HG03520 (cell line): ENCODE results near the gene SPATC1L.

Experiments
- ATAC-seq: cut with Tn5 transposase; IDR thresholded peaks from one replicate; pipeline ENCODE4 v1.9.1; 2021; ENCODE audit warnings: mild to moderate bottlenecking, moderate library complexity; ENCODE audit not compliant: unreplicated experiment

Gene SPATC1L

DNA sequence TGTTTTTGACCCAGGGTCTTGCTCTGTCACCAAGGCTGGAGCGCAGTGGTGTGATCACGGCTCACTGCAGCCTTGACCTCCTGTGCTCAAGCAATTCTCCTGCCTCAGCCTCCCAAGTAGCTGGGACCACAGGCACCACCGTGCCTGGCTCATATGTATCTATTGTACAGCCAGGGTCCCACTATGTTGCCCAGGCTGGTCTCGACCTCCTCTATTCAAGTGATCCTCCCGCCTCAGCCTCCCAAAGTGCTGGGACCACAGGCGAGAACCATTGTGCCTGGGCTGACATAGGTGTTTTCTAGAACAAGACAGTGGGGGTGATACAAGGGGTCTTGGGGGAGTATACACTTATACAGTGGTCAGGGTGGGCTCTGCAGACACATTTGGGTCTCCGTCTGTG, 46.4 kb downstream of the SPATC1L start:
- ATAC-seq = no peak

DNA sequence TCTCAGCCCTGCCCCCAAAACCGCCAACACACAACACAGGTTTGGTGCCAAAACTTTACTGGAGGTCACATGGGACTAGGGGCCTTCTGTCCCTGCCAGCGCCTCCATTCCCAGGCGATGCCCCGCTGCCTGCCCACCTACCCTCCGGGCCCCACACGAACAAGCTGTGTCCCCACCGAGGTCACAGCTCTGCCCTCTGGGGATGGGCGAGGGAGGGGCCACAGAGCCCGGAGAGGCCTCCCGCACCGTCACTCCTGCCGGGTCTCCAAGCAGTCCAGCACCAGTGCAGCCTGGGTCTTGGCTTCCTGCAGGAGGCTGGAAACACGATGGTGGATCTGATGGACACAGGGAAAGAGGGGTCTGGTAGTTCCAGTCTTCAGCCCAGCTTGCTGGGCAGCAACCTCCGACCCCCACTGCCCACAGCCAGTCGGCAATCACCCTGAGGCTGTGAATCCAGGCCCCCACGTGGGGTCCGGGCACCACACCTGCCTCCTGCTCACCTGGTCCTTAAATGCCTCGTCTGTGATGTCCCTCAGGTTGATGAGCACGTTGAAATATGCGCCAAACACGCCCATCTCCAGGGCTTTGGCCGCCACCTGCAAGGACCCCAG, 47.4 kb downstream of the SPATC1L start:
- ATAC-seq = no peak

DNA sequence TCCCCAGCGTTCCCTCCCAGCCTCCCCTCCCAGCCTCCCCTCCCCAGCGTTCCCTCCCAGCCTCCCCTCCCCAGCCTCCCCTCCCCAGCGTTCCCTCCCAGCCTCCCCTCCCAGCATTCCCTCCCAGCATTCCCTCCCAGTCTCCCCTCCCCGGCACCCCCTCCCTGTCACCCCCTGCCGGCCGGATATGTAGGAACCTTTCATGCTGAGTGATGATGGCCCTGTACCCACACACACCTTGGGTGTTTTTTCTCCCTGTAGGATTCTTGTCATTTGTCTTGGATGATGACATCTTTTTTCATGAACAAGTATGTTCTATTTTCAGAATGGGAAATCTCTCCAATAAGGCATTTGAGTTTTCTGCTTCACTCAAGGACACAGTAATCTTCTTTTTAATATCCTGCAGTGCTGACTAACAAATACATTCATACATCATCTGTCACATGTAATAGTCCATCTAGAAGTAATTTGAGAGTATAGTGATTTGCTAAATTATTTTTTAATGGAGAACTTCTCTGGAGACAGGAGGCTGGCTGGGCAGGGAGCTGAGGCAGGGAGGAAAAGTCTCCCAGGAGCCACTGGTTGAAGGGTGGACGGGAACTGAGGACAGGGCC, 48.4 kb downstream of the SPATC1L start:
- no peak for ATAC-seq

DNA sequence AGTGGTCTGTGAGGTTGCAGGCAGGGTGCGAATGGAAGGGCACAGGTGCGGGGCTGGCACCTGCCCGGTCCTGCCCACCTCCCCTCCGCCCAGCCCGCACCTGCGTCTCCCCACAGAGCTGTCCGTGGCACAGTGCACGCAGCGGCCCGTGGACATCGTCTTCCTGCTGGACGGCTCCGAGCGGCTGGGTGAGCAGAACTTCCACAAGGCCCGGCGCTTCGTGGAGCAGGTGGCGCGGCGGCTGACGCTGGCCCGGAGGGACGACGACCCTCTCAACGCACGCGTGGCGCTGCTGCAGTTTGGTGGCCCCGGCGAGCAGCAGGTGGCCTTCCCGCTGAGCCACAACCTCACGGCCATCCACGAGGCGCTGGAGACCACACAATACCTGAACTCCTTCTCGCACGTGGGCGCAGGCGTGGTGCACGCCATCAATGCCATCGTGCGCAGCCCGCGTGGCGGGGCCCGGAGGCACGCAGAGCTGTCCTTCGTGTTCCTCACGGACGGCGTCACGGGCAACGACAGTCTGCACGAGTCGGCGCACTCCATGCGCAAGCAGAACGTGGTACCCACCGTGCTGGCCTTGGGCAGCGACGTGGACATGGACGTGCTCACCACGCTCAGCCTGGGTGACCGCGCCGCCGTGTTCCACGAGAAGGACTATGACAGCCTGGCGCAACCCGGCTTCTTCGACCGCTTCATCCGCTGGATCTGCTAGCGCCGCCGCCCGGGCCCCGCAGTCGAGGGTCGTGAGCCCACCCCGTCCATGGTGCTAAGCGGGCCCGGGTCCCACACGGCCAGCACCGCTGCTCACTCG, 52.2 kb downstream of the SPATC1L start:
- no peak for ATAC-seq

DNA sequence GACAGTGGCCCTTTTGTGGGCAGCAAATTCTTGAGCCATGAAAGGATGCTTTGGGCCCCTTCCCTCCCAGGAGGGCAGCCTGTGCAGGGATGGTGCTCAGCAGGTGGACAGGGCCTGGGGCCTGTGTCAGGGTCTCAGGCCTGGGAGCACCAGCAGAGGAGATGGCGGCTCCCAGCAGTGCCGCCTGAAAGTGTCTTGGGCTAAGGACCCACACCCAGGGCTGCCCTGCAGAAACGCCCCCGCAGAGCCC, 52.7 kb downstream of the SPATC1L start:
- no peak for ATAC-seq

DNA sequence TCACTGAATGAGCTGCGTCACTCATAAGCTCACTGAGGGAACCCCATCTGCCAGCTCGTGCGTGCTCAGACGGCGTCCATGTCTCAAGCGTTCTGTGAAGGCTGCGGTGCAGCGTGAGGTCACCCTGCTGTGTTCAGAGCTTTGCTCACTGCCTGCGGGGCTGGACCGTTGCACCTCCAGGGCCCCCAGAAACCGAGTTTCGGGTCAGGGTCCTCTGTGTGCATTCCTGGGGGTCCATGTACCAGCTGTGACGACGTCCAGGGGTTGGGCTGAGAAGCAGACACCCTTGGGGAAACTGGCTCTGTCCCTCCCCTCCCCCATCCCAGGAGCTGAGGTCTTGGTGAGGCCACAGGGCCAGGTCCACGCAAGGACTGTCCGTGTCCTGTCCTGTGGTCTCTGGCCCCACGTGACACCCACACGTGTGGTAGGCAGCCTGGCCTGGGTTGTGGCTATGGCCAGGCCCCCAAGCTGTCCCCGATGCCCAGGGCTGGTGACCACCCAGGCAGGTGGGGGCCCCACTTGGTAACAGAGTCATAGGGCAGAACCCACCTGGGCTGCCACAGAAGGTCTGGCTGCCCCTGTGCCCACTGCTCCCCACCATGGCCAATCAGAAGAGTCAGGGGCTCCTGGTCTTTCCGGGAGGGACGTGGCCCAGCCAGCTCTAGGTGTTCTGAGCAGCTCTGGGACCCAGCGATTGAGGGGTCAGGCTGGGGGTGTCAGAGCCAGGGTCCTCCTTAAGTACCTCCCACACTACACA, 53.2 kb downstream of the SPATC1L start:
- no peak for ATAC-seq

DNA sequence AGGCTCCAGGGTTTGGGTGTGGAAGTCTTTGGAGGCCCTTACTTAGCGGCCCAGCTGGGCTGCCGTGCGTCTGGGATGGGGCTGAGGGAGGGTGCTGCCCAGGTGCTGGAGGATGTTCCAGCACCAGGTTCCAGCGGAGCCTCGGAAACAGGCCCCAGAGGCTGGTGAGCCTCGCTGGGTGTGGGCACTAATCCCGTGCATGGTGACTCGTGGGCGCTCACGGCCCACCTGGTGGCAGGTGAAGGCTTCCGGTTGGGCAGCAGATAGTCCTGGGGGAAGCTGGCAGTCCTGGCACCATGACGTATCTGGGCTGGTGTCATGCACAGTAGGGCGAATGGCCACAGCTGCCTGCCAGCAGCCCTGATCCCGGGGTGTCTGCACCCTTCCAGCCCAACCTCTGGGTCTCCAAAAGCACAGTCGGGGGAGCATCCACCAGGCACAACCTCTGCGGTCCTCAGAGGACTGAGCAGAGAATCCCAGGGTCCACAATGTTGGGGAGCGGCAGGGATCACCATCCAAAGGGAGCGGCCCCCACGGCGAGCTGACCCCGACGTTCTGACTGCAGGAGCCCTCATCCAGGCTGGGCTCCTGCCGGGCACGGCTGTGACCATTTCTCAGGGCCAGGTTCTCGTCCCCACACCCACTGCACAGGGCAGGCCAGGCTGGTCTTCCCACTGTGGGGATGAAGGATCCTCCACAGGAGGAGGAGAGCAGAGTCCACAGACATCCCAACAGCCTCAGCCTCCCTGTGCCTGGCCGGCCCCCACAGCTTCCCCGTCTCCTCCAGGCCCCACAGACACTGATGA, 54.2 kb downstream of the SPATC1L start:
- ATAC-seq = no peak

DNA sequence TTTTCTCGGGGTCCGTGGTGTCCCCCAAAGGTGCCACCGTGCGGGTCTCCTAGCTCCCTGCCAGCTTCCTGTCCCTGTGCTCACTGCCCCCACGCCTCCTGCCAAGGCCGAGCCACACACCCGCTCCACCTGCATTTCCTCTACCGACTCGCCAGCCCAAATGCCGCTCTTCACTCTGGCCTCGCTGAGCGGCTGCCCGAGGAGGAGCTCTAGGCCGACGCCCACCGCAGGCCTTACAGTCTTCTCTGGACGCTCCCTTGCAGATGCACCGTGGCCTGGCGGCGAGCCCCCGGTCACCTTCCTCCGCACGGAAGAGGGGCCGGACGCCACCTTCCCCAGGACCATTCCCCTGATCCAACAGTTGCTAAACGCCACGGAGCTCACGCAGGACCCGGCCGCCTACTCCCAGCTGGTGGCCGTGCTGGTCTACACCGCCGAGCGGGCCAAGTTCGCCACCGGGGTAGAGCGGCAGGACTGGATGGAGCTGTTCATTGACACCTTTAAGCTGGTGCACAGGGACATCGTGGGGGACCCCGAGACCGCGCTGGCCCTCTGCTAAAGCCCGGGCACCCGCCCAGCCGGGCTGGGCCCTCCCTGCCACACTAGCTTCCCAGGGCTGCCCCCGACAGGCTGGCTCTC, 55.2 kb downstream of the SPATC1L start:
- no peak for ATAC-seq

DNA sequence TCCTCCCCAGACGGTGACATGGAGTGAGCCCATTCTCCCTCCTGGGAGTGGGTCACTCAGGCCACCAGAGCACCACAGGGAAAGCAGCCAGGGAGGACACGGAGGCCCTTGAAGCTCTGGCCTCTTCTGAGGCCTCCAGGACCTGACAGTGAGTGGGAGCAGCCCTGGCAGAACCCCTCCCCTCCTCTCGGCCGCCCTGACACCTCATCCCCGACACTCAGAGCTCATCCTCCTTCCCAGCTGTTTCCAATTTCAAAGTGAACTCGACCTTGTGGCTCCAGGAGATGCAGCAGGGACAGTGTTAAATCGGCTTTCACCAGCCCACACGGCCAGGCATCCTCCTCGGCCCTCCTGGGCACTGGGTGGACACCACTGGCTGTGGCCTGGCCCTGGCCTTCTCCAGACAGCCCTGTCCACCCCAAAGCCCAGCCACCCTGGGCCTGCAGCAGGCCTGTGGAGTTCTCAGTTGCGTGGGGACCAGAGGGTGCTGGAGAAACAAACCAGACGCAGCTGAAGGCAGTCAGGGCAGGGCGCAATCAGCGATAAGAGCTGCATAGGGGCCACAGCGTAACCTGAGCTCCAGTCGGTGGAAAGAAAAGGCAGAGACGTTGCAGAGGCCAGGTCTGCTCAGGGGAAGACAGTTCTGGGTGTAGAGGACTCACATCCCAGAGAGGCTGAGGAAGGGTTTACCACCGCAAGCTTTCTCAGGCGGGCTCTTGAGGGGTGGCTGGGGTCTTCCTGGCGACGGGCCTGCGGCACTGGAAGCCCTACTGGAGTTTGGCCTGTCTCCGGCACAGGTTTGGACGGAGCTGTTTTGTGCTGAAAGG, 55.9 kb downstream of the SPATC1L start:
- ATAC-seq = no peak

DNA sequence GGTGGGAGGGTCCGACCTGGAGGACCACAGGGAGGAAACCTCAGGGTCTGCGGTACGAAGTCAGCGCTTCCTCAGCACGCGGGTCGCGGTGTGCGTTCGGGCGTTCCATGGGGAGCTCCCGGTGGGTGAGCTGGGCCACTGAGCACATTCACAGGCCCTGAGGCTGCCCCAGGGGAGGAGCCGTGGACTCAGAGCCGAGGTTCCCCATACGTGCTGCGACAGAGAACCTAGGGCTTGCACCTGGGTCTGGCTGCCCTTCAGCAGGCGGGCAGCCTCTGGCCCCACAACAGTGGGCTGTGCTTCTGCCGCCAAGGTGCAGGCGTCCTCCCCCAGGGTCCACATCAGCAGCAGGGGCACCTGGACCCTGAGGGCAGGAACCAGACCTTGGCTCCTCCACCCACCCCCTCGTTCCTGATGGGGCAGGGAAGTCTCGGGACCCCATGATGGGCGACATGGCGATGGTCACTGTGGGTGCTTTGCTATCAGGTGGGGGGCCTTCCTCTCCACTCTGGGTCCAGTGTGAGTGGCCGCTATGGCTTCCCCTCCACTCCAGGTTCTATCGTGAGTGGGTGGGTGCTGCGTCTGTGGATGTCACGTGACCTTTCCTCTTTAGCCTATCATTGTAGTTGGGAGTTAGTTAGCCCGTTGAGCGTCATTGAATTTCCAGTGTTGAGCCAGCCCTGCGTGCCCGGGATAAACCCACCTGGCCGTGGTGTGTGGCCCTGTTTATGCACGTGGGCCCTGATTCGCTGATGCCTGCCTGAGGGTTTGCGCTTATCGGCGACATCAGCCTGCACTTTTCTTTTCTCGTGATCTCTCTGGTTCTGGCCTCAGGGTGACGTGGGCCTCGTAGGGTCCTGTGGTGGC, 56.8 kb downstream of the SPATC1L start:
- ATAC-seq = no peak

DNA sequence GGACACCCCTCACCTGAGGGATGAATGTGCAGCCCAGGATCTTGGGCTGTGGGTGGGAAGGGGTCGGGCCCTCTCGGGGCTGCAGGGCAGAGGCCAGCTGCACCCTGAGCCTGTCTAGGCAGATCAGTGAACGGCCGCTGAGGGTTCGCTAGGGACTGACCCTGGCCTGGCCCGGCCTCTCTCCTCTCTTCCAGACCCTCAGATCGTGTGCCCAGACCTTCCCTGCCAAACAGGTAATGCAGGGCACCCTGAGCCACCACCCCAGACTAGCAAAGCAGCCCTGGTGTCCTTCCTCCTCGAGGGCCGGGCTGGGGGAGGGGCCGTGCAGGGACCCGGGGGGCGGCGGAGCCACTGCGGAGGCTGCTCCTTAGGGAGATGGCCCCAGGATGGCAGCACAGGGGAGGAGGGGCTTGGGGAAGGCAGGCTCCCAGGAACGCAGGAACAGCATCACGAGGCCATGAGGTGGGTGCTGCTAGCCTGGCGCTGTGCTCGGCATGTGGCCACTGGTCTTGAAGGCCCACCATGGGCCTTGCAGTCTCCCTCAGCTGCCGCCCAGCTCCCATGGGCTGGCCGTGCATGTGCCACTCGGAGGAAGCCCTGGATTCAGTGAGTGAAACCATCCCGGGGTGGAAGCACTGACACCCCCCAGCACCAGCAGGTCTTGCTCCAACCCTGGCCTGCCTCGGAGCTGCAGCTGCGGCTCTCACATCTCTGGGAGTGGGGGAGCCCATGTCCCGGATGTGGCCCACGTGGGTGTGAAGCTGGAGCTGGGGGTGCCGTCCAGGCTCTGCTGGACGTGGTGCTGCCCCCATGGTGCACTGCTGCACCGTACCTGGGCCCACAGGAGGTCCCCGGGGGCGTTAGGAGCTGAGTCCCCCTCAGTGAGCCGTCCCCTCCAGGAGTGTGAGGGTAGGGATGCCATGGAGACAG, 57.7 kb downstream of the SPATC1L start:
- no peak for ATAC-seq

DNA sequence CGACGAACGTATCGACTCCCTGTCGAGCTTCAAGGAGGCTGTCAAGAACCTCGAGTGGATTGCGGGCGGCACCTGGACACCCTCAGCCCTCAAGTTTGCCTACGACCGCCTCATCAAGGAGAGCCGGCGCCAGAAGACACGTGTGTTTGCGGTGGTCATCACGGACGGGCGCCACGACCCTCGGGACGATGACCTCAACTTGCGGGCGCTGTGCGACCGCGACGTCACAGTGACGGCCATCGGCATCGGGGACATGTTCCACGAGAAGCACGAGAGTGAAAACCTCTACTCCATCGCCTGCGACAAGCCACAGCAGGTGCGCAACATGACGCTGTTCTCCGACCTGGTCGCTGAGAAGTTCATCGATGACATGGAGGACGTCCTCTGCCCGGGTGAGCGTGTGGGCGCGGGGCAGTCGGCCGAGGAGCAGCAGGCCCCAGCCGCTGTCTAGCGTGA, 58.4 kb downstream of the SPATC1L start:
- no peak for ATAC-seq

DNA sequence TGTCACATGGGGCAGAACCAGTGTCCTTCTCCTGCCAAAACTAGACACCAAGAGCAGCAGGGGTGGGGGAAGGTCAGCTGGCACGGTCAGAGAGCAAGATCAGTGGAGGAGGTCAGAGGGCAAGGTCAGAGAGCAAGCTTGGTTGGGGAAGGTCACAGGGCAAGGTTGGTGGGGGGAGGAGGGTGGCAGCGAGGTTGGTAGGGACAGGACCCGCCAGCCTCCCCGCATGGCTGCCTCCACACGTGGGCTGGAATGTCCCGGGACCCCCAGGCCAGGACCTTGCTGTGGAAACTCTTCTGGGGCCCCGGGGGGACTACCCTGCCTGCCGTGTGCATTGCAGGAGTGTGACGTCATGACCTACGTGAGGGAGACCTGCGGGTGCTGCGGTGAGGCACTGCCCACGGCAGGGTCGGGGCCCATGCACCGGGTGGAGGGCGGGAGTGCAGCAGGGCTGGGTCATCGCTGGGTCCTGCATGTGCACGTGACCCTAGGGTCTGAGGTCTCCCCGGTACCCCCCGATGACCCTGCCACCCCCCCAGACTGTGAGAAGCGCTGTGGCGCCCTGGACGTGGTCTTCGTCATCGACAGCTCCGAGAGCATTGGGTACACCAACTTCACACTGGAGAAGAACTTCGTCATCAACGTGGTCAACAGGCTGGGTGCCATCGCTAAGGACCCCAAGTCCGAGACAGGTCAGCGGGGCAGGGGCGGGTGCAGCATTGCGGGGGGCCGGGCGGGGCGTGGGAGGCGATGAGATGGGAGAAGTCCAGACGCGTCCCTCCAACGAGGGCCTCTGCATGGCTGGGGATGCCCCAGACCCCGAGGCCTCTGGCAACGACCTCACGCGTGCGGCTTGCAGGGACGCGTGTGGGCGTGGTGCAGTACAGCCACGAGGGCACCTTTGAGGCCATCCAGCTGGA, 59.1 kb downstream of the SPATC1L start:
- ATAC-seq = no peak

DNA sequence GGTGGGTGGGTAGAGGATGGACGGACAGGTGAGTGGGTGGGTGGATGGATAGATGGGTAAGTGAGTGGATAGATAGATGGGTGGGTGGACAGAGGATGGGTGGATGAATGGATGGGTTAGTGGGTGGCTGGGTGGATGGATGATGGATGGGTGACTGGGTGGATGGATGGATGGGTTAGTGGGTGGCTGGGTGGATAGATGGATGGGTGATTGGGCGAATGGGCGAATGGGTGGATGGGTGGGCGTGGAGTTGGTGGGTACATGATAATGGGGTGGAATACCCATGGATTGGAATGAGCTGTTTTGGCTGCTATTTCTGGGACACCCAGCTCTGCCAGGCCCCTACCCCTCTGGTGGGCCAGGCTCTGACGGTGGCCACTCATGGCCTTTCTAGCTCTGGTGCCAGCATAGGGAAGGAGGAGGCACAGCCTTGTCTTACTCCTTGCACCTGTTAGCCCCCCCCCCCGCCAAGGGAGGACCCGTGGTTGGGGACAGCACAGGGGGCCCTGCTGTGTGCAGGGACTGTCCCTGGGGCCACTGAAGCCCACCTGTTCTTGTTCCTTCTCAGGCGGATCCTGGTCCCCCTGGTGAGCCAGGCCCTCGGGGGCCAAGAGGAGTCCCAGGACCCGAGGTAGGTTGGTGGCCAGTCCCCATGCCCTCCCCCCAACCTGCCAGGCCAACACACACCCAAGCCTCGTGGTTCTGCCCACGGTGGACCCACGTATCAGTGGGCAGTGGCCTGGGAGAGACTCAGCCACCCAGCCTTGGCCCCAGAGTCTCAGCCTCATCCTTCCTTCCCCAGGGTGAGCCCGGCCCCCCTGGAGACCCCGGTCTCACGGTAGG, 60.0 kb downstream of the SPATC1L start:
- ATAC-seq = no peak
